D721Med (cell line): ENCODE results near the gene TMEM127.

Source experiments
- DNase-seq: peaks from one replicate; pipeline ENCODE4 v3.0.0; 2011; ENCODE audit warnings: low spot score; ENCODE audit not compliant: insufficient read length
- FAIRE-seq: peaks from 2 replicates; lab custom pipeline; 2011; peaks lifted over from hg19 to GRCh38; lab: Jason Lieb, UNC
- TF ChIP-seq, protein P1 (sequence below): IDR thresholded peaks from 2 replicates; pipeline ENCODE4 v1.5.1; 2012; ENCODE audit warnings: mild to moderate bottlenecking, control low read depth; ENCODE audit not compliant: insufficient read depth; ENCODE audit errors: missing control alignments

TMEM127 gene

DNA sequence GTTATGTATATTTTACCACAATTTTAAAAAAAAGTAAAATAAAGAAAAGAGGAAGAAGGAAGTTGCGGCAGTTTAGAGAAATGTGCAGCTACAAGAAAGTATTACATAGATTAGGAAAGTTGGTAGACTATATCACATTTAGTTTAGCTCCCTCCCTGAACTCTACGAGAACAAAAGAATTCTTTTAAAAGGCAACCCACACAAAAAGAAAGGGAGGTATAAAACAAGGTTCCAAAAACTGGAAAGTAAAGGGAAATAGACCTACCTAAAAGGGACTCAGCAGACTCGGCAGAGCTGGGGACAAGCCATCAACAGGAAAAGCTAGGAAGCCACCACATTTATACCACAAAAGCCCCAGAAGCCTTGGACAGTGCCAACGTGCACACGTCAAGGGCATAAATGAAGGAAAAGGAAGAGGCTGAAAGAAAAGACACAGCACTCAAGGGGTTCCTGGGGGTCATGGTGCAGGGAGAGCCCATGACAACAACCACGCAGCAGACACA lies 9.1 kb downstream of the TMEM127 start:
- FAIRE-seq, result no peak
- no peak for DNase-seq
- TF ChIP-seq, protein P1, sequence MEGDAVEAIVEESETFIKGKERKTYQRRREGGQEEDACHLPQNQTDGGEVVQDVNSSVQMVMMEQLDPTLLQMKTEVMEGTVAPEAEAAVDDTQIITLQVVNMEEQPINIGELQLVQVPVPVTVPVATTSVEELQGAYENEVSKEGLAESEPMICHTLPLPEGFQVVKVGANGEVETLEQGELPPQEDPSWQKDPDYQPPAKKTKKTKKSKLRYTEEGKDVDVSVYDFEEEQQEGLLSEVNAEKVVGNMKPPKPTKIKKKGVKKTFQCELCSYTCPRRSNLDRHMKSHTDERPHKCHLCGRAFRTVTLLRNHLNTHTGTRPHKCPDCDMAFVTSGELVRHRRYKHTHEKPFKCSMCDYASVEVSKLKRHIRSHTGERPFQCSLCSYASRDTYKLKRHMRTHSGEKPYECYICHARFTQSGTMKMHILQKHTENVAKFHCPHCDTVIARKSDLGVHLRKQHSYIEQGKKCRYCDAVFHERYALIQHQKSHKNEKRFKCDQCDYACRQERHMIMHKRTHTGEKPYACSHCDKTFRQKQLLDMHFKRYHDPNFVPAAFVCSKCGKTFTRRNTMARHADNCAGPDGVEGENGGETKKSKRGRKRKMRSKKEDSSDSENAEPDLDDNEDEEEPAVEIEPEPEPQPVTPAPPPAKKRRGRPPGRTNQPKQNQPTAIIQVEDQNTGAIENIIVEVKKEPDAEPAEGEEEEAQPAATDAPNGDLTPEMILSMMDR, result no peak

DNA sequence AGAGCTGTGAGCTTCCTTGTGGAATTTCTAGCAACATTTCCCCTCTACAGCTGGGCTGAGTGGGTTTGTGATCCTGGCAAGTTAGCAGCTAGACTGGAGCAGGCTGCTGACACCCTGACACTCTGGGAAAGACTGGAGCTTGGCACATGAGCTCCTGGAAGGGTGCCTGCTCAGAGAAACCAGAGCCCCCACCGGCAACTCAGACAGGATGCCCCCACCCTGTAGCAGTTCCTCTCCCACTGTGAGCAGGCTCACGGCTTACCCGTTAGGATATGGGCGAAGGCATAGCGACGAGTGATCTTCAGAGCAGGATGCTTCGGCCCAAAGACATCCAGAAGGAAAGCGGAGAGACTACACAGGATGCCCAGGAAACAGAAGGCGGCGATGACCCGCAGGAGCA lies 11.2 kb downstream of the TMEM127 start:
- DNase-seq (no peak), FAIRE-seq (no peak)
- TF ChIP-seq, protein P1, result no peak

DNA sequence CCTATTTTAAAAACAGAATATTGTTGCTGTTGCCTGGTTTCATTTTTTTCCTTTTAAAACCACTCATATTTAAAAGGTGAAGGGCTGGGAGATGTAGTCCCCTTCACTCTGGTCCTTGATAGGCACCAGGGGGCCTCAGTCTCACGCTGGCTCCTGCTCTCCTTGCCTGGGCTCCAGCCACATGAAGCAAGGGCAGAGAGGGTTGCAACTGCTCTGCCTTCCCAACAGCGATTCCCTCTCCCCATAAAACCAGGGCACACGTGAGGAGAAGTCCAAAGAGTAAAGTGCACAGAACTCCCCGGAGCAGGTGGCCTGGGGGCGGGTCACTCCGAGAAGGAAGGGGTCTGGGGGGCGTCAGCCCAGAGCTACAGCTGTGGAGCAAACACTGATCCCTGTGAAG lies 12.8 kb downstream of the TMEM127 start:
- TF ChIP-seq, protein P1, result no peak
- FAIRE-seq (no peak), DNase-seq (no peak)

DNA sequence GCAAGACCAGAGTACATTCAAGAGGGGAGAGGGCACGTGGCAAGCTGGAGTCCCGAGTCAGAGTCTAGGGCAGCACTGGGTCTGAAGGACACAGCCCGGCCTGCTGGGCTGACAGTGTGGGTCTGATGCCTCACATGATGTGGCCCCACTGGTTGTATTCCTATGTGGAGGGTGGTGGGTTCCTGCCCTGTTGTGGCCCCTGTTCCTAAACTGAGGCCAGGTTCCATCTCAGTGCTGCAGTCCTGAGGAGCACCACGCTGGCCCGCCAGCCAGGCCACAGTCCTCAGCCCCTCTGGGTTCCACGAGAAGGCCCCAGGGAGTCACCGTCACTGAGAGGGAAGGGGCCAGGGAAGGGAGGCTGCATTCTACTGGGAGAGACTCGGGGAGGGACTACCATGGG lies 13.3 kb downstream of the TMEM127 start:
- TF ChIP-seq, protein P1, result no peak
- DNase-seq (no peak), FAIRE-seq (no peak)

DNA sequence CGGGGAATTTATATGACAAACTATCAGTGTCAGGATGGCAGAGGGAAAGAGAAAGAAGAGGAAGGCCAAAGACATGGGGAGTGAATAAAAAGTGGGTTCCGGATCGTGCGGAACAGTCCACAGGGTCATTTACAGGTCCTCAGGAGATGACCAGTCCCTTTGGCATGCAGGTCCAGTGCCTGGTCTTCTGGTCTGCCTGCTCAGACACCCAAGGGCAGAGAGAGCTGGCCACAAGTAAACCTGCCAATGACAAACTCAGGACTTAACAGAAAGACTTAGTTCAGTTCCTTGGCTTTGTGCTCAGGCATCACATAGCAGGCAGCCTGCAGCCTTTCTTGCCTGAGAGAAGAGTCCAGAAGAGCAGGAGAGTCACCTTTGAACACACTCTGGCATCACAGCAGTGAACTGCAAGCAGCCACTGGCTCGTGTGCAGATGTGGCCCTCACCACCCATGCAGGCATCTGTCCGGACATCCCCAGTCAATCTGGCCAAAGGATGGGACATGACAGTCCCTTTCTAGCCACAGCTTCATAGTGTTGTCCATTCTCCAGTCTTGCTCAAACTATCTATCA lies 14.0 kb downstream of the TMEM127 start:
- FAIRE-seq (no peak), DNase-seq (no peak)
- TF ChIP-seq, protein P1, result no peak

DNA sequence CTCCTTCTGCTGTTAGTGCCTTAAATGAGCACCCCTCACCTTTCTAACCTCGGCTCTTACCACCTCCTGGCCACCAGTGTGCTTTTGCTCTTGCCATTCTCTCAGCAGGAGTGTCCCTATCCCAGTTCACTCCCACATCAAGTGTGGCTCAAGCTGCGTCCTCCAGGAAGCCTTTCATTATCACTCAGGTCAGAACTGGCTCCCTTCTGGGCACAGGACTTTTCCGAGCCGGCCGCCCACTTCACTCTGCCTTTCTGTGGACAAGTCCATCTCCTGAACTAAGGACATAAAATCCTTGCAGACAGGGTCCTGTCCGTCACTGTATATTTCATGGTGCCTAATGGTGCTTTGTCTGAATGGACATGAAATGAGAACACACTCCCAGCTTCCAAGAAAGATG lies 15.6 kb downstream of the TMEM127 start:
- DNase-seq, result no peak
- FAIRE-seq, result no peak
- TF ChIP-seq, protein P1, result no peak

DNA sequence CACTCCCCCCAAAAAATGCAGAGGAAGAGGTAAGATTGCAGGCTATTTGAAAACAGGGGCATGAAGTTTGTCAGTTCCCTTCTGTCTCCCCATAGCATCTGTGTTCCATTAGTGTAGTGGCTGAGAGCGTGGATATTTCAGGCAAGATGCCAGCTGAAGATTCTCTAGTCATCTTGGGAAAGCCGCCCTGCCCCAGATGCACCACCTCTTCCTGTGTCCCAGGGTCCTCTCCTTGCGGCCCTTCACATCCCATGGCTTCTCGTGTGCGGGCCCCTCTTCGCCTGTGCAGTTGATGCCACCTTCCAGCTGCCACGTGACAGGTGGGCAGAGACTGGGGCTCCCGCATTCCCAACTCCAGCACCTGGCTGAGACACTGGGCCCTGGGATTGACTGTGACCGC lies 16.1 kb downstream of the TMEM127 start:
- DNase-seq (no peak), FAIRE-seq (no peak)
- TF ChIP-seq, protein P1, result no peak
